ENCODE results near the gene RBM28.

RBM28 gene

GRCh38 chr7:128262273-128263028 is 81.3 kb downstream of the RBM28 start:
- no peak for DNase-seq (ENCODE audit: low read depth in 2 of 2)

GRCh38 chr7:128260069-128260795 is 83.5 kb downstream of the RBM28 start:
- DNase-seq (ENCODE audit: low read depth in 2 of 2) = no peak

- no peak for DNase-seq (ENCODE audit: low read depth in 2 of 2)
These were observed 84.3 kb downstream of the RBM28 start for GRCh38 chr7:128259131-128260061.

GRCh38 chr7:128257458-128257857 is 86.2 kb downstream of the RBM28 start:
- DNase-seq (ENCODE audit: low read depth in 2 of 2) = no peak

GRCh38 chr7:128255271-128255670 is 88.4 kb downstream of the RBM28 start:
- no peak for DNase-seq (ENCODE audit: low read depth in 2 of 2)

GRCh38 chr7:128254470-128254869 is 89.2 kb downstream of the RBM28 start:
- DNase-seq (ENCODE audit: low read depth in 2 of 2) = no peak

- no peak for DNase-seq (ENCODE audit: low read depth in 2 of 2)
These were observed 90.0 kb downstream of the RBM28 start for GRCh38 chr7:128253701-128254100.

GRCh38 chr7:128251337-128251736 is 92.4 kb downstream of the RBM28 start:
- no peak for DNase-seq (ENCODE audit: low read depth in 2 of 2)
